Nucleus accumbens (tissue), 56 donors: ENCODE results near the gene SLC19A1.
A peak's percentile ranks its signal among the peaks of the same experiment; 100 is the strongest.

Experiments
- DNase-seq, 56 donors: peaks; one replicate each; lab custom pipeline; 2025; lab: John Stamatoyannopoulos, UW

The SLC19A1 gene

GRCh38 chr21:45542242-45542666 lies at the start of gene SLC19A1:
Gene SLC19A1, minus strand, starts transcription at chr21:45542440. Its CDS starts 4,481 bp downstream, at chr21:45537959.
- peak in 29 of 56 donors; percentile 18 to 80 (median 45) for DNase-seq

- DNase-seq = no peak
These were observed 49.5 kb upstream of the SLC19A1 start for GRCh38 chr21:45591619-45592207.

GRCh38 chr21:45590726-45591618 lies 48.7 kb upstream of the SLC19A1 start:
- peak in 1 of 56 donors; percentile 57 for DNase-seq

- DNase-seq = peak in 2 of 56 donors; percentile 16 to 61
These were observed 48.0 kb upstream of the SLC19A1 start for GRCh38 chr21:45590246-45590725.

- no peak for DNase-seq
These were observed 47.5 kb upstream of the SLC19A1 start for GRCh38 chr21:45589686-45590245.

GRCh38 chr21:45588871-45589491 lies 46.7 kb upstream of the SLC19A1 start:
- DNase-seq = no peak

GRCh38 chr21:45588086-45588825 lies 46.0 kb upstream of the SLC19A1 start:
- no peak for DNase-seq

- no peak for DNase-seq
These were observed 44.1 kb upstream of the SLC19A1 start for GRCh38 chr21:45586289-45586858.

- no peak for DNase-seq
These were observed 42.5 kb upstream of the SLC19A1 start for GRCh38 chr21:45584786-45585185.

- no peak for DNase-seq
These were observed 41.7 kb upstream of the SLC19A1 start for GRCh38 chr21:45583831-45584509.

- DNase-seq = no peak
These were observed 39.9 kb upstream of the SLC19A1 start for GRCh38 chr21:45582128-45582527.

GRCh38 chr21:45581322-45581712 lies 39.1 kb upstream of the SLC19A1 start:
- no peak for DNase-seq

- no peak for DNase-seq
These were observed 38.5 kb upstream of the SLC19A1 start for GRCh38 chr21:45580576-45581321.

GRCh38 chr21:45580181-45580575 lies 37.9 kb upstream of the SLC19A1 start:
- DNase-seq = no peak

- no peak for DNase-seq
These were observed 37.3 kb upstream of the SLC19A1 start for GRCh38 chr21:45579383-45580180.

- DNase-seq = no peak
These were observed 36.7 kb upstream of the SLC19A1 start for GRCh38 chr21:45578811-45579381.

GRCh38 chr21:45578176-45578801 lies 36.0 kb upstream of the SLC19A1 start:
- DNase-seq = no peak
